Thyroid gland (tissue), 4 donors: ENCODE data around the gene KAZN.

Experiments
- CTCF ChIP-seq, 6 experiments: fragments of 200-600 bp in 3 of 6; fragments of 450-650 bp in 3 of 6; sonication (generic) in 3 of 6; IDR thresholded peaks; one replicate each; pipeline ENCODE4 v1.5.1; 2016 to 2019; ENCODE audit warnings: antibody characterized with exemption in 6 of 6, mild to moderate bottlenecking in 2 of 6, inconsistent platforms in 1 of 6, moderate library complexity in 1 of 6
- POLR2A ChIP-seq, 2 donors: fragments of 450-650 bp; IDR thresholded peaks; one replicate each; pipeline ENCODE4 v1.6.1; 2017; ENCODE audit warnings: antibody characterized with exemption in 2 of 2, mild to moderate bottlenecking in 2 of 2, moderate library complexity in 1 of 2

DNA sequence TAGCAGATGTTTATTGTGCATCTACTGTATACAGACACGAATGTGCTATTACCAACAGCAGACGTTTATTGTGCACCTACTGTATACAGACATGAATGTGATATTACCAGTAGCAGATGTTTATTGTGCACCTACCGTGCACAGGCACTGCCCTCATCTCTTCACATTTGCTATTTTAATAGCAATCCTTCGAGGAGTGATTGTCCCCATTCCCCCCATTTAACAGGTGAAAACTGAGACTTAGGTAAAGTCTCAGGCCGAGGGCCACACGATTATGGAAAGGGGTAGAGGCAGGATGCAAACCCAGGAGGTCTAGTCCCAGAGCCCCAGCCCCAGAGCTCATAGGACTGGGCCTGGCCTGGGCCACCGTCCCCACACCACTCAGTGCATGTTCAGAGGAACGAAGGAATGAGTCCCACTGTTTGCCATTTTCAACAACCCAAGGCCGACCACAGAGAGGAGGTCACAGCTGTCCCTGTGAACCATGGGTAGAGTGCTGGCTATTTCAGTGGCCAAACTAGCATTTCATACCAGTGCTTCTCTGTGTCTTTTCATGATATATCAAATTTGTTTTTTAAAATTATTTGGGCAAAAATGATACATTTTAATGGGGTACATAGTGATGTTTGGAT lies 440.6 kb downstream of the KAZN start:
- TF ChIP-seq CTCF (IDR thresholded peaks at IDR 0.05) (no peak), POLR2A (IDR thresholded peaks at IDR 0.05) (no peak)
